H9 (cell line): ENCODE results near the gene CCSER2. TPM values are rescaled to one million over a fixed set of nuclear protein-coding genes. Genes with fewer than 3 reads are reported as not detected.

Experiments
- DNase-seq: peaks from one replicate; pipeline ENCODE4 v3.0.0-alpha.2; 2017
- H2AFZ ChIP-seq: one replicate; pipeline ENCODE4 v1.6.1; 2013; ENCODE audit warnings: mild to moderate bottlenecking, low read length, control low read depth, moderate library complexity
- H2AK5ac ChIP-seq: 2 replicates; pipeline ENCODE4 v1.6.1; 2013; ENCODE audit warnings: low read length, control low read depth, mixed read lengths; ENCODE audit not compliant: insufficient read length
- H2BK120ac ChIP-seq: one replicate; pipeline ENCODE4 v1.6.1; 2013; ENCODE audit warnings: low read depth, mild to moderate bottlenecking, low read length, control low read depth, inconsistent platforms; ENCODE audit not compliant: poor library complexity, severe bottlenecking
- H2BK12ac ChIP-seq: 2 replicates; pipeline ENCODE4 v1.6.1; 2013; ENCODE audit warnings: low read length, control low read depth, mixed read lengths, low read depth; ENCODE audit not compliant: insufficient read length
- H2BK15ac ChIP-seq: 2 replicates; pipeline ENCODE4 v1.6.1; 2013; ENCODE audit warnings: low read depth, low read length, control low read depth
- H2BK20ac ChIP-seq: one replicate; pipeline ENCODE4 v1.6.1; 2013; ENCODE audit warnings: low read depth, mild to moderate bottlenecking, low read length, control low read depth, inconsistent platforms; ENCODE audit not compliant: poor library complexity, severe bottlenecking
- H2BK5ac ChIP-seq: 2 replicates; pipeline ENCODE4 v1.6.1; 2013; ENCODE audit warnings: low read length, control low read depth, mixed read lengths; ENCODE audit not compliant: insufficient read length
- H3K14ac ChIP-seq: 2 replicates; pipeline ENCODE4 v1.6.1; 2013; ENCODE audit warnings: low read length, control low read depth; ENCODE audit not compliant: insufficient read depth
- H3K18ac ChIP-seq: 2 replicates; pipeline ENCODE4 v1.6.1; 2013; ENCODE audit warnings: low read depth, mild to moderate bottlenecking, mixed read lengths, low read length, control low read depth; ENCODE audit not compliant: insufficient read length
- H3K23ac ChIP-seq: 2 replicates; pipeline ENCODE4 v1.6.1; 2013; ENCODE audit warnings: low read length, control low read depth, mixed read lengths, low read depth; ENCODE audit not compliant: insufficient read length
- H3K23me2 ChIP-seq: 2 replicates; pipeline ENCODE4 v1.6.1; 2013; ENCODE audit warnings: low read depth, mild to moderate bottlenecking, mixed read lengths, low read length, control low read depth; ENCODE audit not compliant: insufficient read length, poor library complexity, severe bottlenecking
- H3K27ac ChIP-seq: 2 replicates; pipeline ENCODE4 v1.5.1; 2013; ENCODE audit warnings: low read length, control low read depth, mixed read lengths, low read depth; ENCODE audit not compliant: insufficient read length
- H3K27me3 ChIP-seq: 2 replicates; pipeline ENCODE4 v1.6.1; 2013; ENCODE audit warnings: low read length, control low read depth, inconsistent platforms; ENCODE audit not compliant: insufficient read depth
- H3K4ac ChIP-seq: 2 replicates; pipeline ENCODE4 v1.6.1; 2013; ENCODE audit warnings: low read depth, mild to moderate bottlenecking, control low read depth, inconsistent platforms, low read length, moderate library complexity
- H3K4me1 ChIP-seq: 2 replicates; pipeline ENCODE4 v1.6.1; 2013; ENCODE audit warnings: low read length, control low read depth, inconsistent platforms; ENCODE audit not compliant: insufficient read depth
- H3K4me2 ChIP-seq: 2 replicates; pipeline ENCODE4 v1.6.1; 2013; ENCODE audit warnings: low read length, control low read depth, mixed read lengths; ENCODE audit not compliant: insufficient read length, insufficient read depth
- H3K56ac ChIP-seq: 2 replicates; pipeline ENCODE4 v1.6.1; 2013; ENCODE audit warnings: low read depth, mild to moderate bottlenecking, mixed read lengths, low read length, control low read depth; ENCODE audit not compliant: insufficient read length
- H3K79me1 ChIP-seq: 2 replicates; pipeline ENCODE4 v1.6.1; 2013; ENCODE audit warnings: low read depth, mild to moderate bottlenecking, moderate library complexity, low read length, control low read depth, inconsistent platforms; ENCODE audit not compliant: insufficient read depth, poor library complexity, severe bottlenecking
- H3K79me2 ChIP-seq: 2 replicates; pipeline ENCODE4 v1.6.1; 2013; ENCODE audit warnings: low read length, control low read depth, inconsistent platforms; ENCODE audit not compliant: insufficient read depth
- H3K9ac ChIP-seq: 2 replicates; pipeline ENCODE4 v1.6.1; 2013; ENCODE audit warnings: low read length, control low read depth, mixed read lengths; ENCODE audit not compliant: insufficient read length; ENCODE audit errors: extremely low read depth
- H3K9me3 ChIP-seq: one replicate; pipeline ENCODE4 v1.6.1; 2013; ENCODE audit warnings: low read depth, low read length, inconsistent platforms; ENCODE audit not compliant: control insufficient read depth
- H3T11ph ChIP-seq: one replicate; pipeline ENCODE4 v1.6.1; 2013; ENCODE audit warnings: mild to moderate bottlenecking, low read length, control low read depth, inconsistent platforms
- H4K20me1 ChIP-seq: one replicate; pipeline ENCODE4 v1.6.1; 2013; ENCODE audit not compliant: control insufficient read depth, insufficient read length, insufficient read depth
- H4K5ac ChIP-seq: 2 replicates; pipeline ENCODE4 v1.6.1; 2013; ENCODE audit warnings: low read depth, mild to moderate bottlenecking, mixed read lengths, low read length, control low read depth; ENCODE audit not compliant: insufficient read length
- H4K8ac ChIP-seq: replicated peaks from 2 replicates; pipeline ENCODE4 v1.6.1; 2013; ENCODE audit warnings: low read length, control low read depth, mixed read lengths, low read depth; ENCODE audit not compliant: insufficient read length
- H4K91ac ChIP-seq: 2 replicates; pipeline ENCODE4 v1.6.1; 2013; ENCODE audit warnings: low read depth, mild to moderate bottlenecking, moderate library complexity, mixed read lengths, low read length, control low read depth; ENCODE audit not compliant: insufficient read length
- H3K27ac Mint-ChIP-seq, 3 experiments: 2 replicates in 2 of 3; 3 replicates in 1 of 3; pipeline ENCODE4 v1.8.0; 2020 to 2021; ENCODE audit warnings: mixed read lengths in 3 of 3, mild to moderate bottlenecking in 1 of 3, moderate library complexity in 1 of 3
- H3K27me3 Mint-ChIP-seq: 2 replicates; pipeline ENCODE4 v1.8.0; 2021; ENCODE audit warnings: low read depth, mild to moderate bottlenecking, moderate library complexity, mixed read lengths
- H3K36me3 Mint-ChIP-seq, 3 experiments: 2 replicates in 2 of 3; 3 replicates in 1 of 3; pipeline ENCODE4 v1.8.0; 2020 to 2021; ENCODE audit warnings: low read depth in 3 of 3, mixed read lengths in 3 of 3; ENCODE audit not compliant: insufficient read depth in 1 of 3
- H3K4me1 Mint-ChIP-seq, 2 experiments: 2 replicates each; pipeline ENCODE4 v1.8.0; 2020; ENCODE audit warnings: mixed read lengths in 2 of 2
- H3K4me3 Mint-ChIP-seq, 2 experiments: 2 replicates in 1 of 2; 3 replicates in 1 of 2; pipeline ENCODE4 v1.8.0; 2020 to 2021; ENCODE audit warnings: mild to moderate bottlenecking in 2 of 2, mixed read lengths in 2 of 2, moderate library complexity in 1 of 2
- H3K9me3 Mint-ChIP-seq, 2 experiments: 2 replicates in 1 of 2; 3 replicates in 1 of 2; pipeline ENCODE4 v1.8.0; 2020; ENCODE audit warnings: mild to moderate bottlenecking in 2 of 2, mixed read lengths in 2 of 2, moderate library complexity in 1 of 2
- CTCF ChIP-seq: fragments of 200-600 bp; sonication (generic); conservative IDR thresholded peaks from 3 replicates; pipeline ENCODE4 v1.8.0; 2021; ENCODE audit warnings: antibody characterized with exemption, mild to moderate bottlenecking
- whole genome bisulfite sequencing: extraction: QIAGEN DNeasy Blood & Tissue Kit; methylation state at CpG from one replicate; pipeline ENCODE4 v1.1.7; 2013; ENCODE audit warnings: missing lambda C conversion rate, low lambda C conversion rate, mixed read lengths; ENCODE audit not compliant: insufficient read length; ENCODE audit errors: extremely low coverage; 5-methylcytosine and 5-hydroxymethylcytosine counted together
- total RNA-seq: library from RNA; stranded (reverse); gene quantifications from 2 replicates; pipeline ENCODE4 v1.2.1, GENCODE V29; 2021

Gene CCSER2
- total RNA-seq, 1 experiment from 2014 or later, result 22.2 TPM

- Histone ChIP-seq H3K14ac (no peak overlapping the region), H3K27me3 (no peaks in the 10 kb centered on the region), H3K9ac (no peak overlapping the region), H2BK20ac (no peak overlapping the region), H3K4ac (no peak overlapping the region), H3K18ac (no peak overlapping the region), H2AK5ac (no peak overlapping the region), H3K56ac (no peak overlapping the region), H2BK5ac (no peak overlapping the region), H2BK120ac (no peak overlapping the region), H2BK12ac (peak overlapping the region; percentile 27), H3K23ac (no peak overlapping the region), H3K23me2 (no peaks in the 10 kb centered on the region), H2AFZ (no peak overlapping the region), H3K79me1 (no peaks in the 10 kb centered on the region), H3T11ph (no peak overlapping the region), H4K20me1 (no peaks in the 10 kb centered on the region), H3K4me2 (no peak overlapping the region), H3K27ac (no peak overlapping the region), H4K5ac (no peak overlapping the region), H3K9me3 (no peaks in the 10 kb centered on the region), H3K79me2 (no peaks in the 10 kb centered on the region), H4K91ac (no peak overlapping the region), H3K4me1 (peaks cover 7% of the 10 kb centered on the region; the same call in 1 of the 2 replicates), H2BK15ac (no peak overlapping the region), H4K8ac (no peak overlapping the region)
- H3K9me3 Mint-ChIP-seq, result peaks cover 0 to 8% of the 10 kb centered on the region in 2 experiments; a peak in 4 of 5 replicates
- DNase-seq, result no peak
- no peak for TF ChIP-seq CTCF
- peaks cover 10 to 15% of the 10 kb centered on the region in 2 experiments for H3K4me1 Mint-ChIP-seq
- H3K4me3 Mint-ChIP-seq, result no peak overlapping the region
- H3K36me3 Mint-ChIP-seq, result no peaks in the 10 kb centered on the region; a peak in 3 of 7 replicates
- H3K27me3 Mint-ChIP-seq, result no peaks in the 10 kb centered on the region; the same call in 1 of the 2 replicates
- no CpG with 5 or more reads among the region's 5 CpGs for WGBS
- peak overlapping the region in 1 of 3 experiments; percentile 15; a peak in 3 of 7 replicates for H3K27ac Mint-ChIP-seq
Measured at GRCh38 chr10:84314275-84314674, 14.1 kb upstream of the CCSER2 start.
